Liver (tissue), 9 donors: ENCODE measurements around the gene GABRR1. TPM values are rescaled to one million over a fixed set of nuclear protein-coding genes. Genes with fewer than 3 reads are reported as not detected.

Experiments
- DNase-seq: peaks from one replicate; pipeline ENCODE4 v3.0.0-alpha.2; 2017; ENCODE audit warnings: low spot score
- H3K27ac ChIP-seq, 2 donors: one replicate each; pipeline ENCODE4 v1.7.0; 2013; ENCODE audit warnings: inconsistent platforms in 2 of 2, low read length in 2 of 2, control low read depth in 1 of 2, low read depth in 1 of 2, mild to moderate bottlenecking in 1 of 2
- H3K27me3 ChIP-seq, 4 donors: one replicate each; pipeline versions ENCODE4 v1.6.1 to v1.7.0; 2013; ENCODE audit warnings: low read length in 3 of 4, inconsistent platforms in 1 of 4, mild to moderate bottlenecking in 1 of 4, moderate library complexity in 1 of 4; ENCODE audit not compliant: control insufficient read depth in 4 of 4, insufficient read depth in 4 of 4
- H3K36me3 ChIP-seq, 4 donors: one replicate each; pipeline versions ENCODE4 v1.6.1 to v1.7.0; 2013; ENCODE audit warnings: low read length in 3 of 4, mild to moderate bottlenecking in 3 of 4, low read depth in 1 of 4, moderate library complexity in 1 of 4; ENCODE audit not compliant: control insufficient read depth in 4 of 4, insufficient read depth in 3 of 4
- H3K4me1 ChIP-seq, 4 donors: one replicate each; pipeline versions ENCODE4 v1.6.1 to v1.7.0; 2013; ENCODE audit warnings: low read length in 3 of 4, mild to moderate bottlenecking in 3 of 4, moderate library complexity in 1 of 4; ENCODE audit not compliant: control insufficient read depth in 4 of 4, insufficient read depth in 4 of 4
- H3K4me3 ChIP-seq, 3 donors: one replicate each; pipeline versions ENCODE4 v1.6.1 to v1.7.0; 2013; ENCODE audit warnings: low read length in 3 of 3, control low read depth in 1 of 3, low read depth in 1 of 3, mild to moderate bottlenecking in 1 of 3
- H3K9ac ChIP-seq, 2 donors: one replicate each; pipeline ENCODE4 v1.7.0; 2013; ENCODE audit warnings: low read length in 2 of 2, mild to moderate bottlenecking in 2 of 2, moderate library complexity in 2 of 2, control low read depth in 1 of 2, low read depth in 1 of 2
- H3K9me3 ChIP-seq, 4 donors: one replicate each; pipeline versions ENCODE4 v1.6.1 to v1.7.0; 2013; ENCODE audit warnings: low read length in 3 of 4; ENCODE audit not compliant: control insufficient read depth in 4 of 4
- ATF3 ChIP-seq: IDR thresholded peaks from 2 replicates; pipeline ENCODE4 v1.6.1; 2016; ENCODE audit warnings: antibody characterized with exemption
- CTCF ChIP-seq: fragments of 150-350 bp; IDR thresholded peaks from 2 replicates; pipeline ENCODE4 v1.5.1; 2017; ENCODE audit warnings: improper control_type of control experiment, low read depth, low read length; ENCODE audit not compliant: missing input control
- EGR1 ChIP-seq, 2 donors: IDR thresholded peaks; 2 replicates each; pipeline ENCODE4 v1.6.1; 2016 to 2018; ENCODE audit warnings: antibody characterized with exemption in 2 of 2, low read depth in 2 of 2
- FOXA1 ChIP-seq: IDR thresholded peaks from 2 replicates; pipeline ENCODE4 v1.6.1; 2016; ENCODE audit warnings: antibody characterized with exemption
- FOXA2 ChIP-seq: IDR thresholded peaks from 2 replicates; pipeline ENCODE4 v1.6.1; 2016; ENCODE audit warnings: antibody characterized with exemption
- GABPA ChIP-seq, 2 donors: IDR thresholded peaks in 1 of 2; conservative IDR thresholded peaks in 1 of 2; 2 replicates each; pipeline ENCODE4 v1.6.1; 2016; ENCODE audit warnings: antibody characterized with exemption in 2 of 2, mild to moderate bottlenecking in 1 of 2, moderate library complexity in 1 of 2
- HNF4A ChIP-seq, 2 donors: conservative IDR thresholded peaks; 2 replicates each; pipeline ENCODE4 v1.6.1; 2016; ENCODE audit warnings: antibody characterized with exemption in 2 of 2, mild to moderate bottlenecking in 2 of 2
- HNF4G ChIP-seq: IDR thresholded peaks from 2 replicates; pipeline ENCODE4 v1.6.1; 2016; ENCODE audit warnings: antibody characterized with exemption
- JUND ChIP-seq, 2 donors: IDR thresholded peaks; 2 replicates each; pipeline ENCODE4 v1.6.1; 2016; ENCODE audit warnings: antibody characterized with exemption in 2 of 2
- MAX ChIP-seq: IDR thresholded peaks from 2 replicates; pipeline ENCODE4 v1.6.1; 2016; ENCODE audit warnings: antibody characterized with exemption
- NR2F2 ChIP-seq: IDR thresholded peaks from 2 replicates; pipeline ENCODE4 v1.6.1; 2016; ENCODE audit warnings: antibody characterized with exemption
- RAD21 ChIP-seq, 2 donors: IDR thresholded peaks; 2 replicates each; pipeline ENCODE4 v1.6.1; 2016; ENCODE audit warnings: antibody characterized with exemption in 2 of 2, mild to moderate bottlenecking in 2 of 2
- RXRA ChIP-seq, 2 donors: IDR thresholded peaks; 2 replicates each; pipeline ENCODE4 v1.6.1; 2017 to 2018; ENCODE audit warnings: antibody characterized with exemption in 2 of 2, mild to moderate bottlenecking in 1 of 2
- SP1 ChIP-seq: IDR thresholded peaks from 2 replicates; pipeline ENCODE4 v1.6.1; 2018; ENCODE audit warnings: antibody characterized with exemption, mild to moderate bottlenecking
- TAF1 ChIP-seq: conservative IDR thresholded peaks from 2 replicates; pipeline ENCODE4 v1.6.1; 2016; ENCODE audit warnings: antibody characterized with exemption, mild to moderate bottlenecking
- YY1 ChIP-seq: IDR thresholded peaks from 2 replicates; pipeline ENCODE4 v1.6.1; 2016; ENCODE audit warnings: antibody characterized with exemption, mild to moderate bottlenecking
- ZBTB33 ChIP-seq: IDR thresholded peaks from 2 replicates; pipeline ENCODE4 v1.6.1; 2016; ENCODE audit warnings: antibody characterized with exemption
- WGBS: extraction: QIAGEN DNeasy Blood & Tissue Kit; methylation state at CpG from one replicate; pipeline ENCODE4 v1.1.7; 2013; 5-methylcytosine and 5-hydroxymethylcytosine counted together
- polyA plus RNA-seq, 2 donors: library from polyadenylated mRNA; stranded (reverse) in 1 of 2; unstranded in 1 of 2; fragments of 200-250 nt in 1 of 2; fragments of >200 nt in 1 of 2; fragmentation: Nextera tagmentation in 1 of 2; extraction: Ambion mirVana in 1 of 2; gene quantifications; one replicate each; pipeline versions ENCODE4 v1.2.1 to v1.2.3, GENCODE V29; 2013 to 2015
- total RNA-seq, 2 donors: library from RNA; depleted of rRNA; stranded (reverse); fragments of >200 nt; gene quantifications; one replicate each; pipeline ENCODE4 v1.2.3, GENCODE V29; 2014
- TF ChIP-seq, protein P1 (sequence below): IDR thresholded peaks from 2 replicates; pipeline ENCODE4 v1.6.1; 2016; ENCODE audit warnings: antibody characterized with exemption, mild to moderate bottlenecking
- donor health status: healthy.
- donor health status: healthy.
- donor health status: healthy.
- donor health status: healthy.
- donor health status: healthy.

GABRR1 gene
- total and polyA plus RNA-seq, 4 donors, result not detected

DNA sequence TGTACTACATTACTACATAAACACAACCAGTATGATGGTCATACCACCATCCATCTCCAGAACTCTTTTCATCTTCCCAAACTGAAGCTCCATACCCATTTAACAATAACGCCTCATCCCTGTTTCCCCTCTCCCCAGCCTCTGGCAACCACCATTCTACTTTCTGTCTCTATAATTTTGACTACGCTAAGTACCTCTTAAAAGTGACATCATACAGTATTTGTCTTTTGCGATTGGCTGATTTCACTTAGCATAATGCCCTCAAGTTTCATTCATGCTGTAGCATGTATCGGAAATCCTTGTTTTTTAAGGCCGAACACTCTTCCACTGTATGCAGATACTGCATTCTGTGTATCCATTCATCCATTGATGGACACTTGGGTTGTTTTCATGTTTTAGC, 29.7 kb downstream of the GABRR1 start:
- no peaks in the 10 kb centered on the region for H3K9me3 ChIP-seq
- 95% methylated on average over 5 of the region's 5 CpGs for WGBS
- no peaks in the 10 kb centered on the region for H3K36me3 ChIP-seq
- H3K27ac ChIP-seq, result no peak overlapping the region
- no peaks in the 10 kb centered on the region for H3K27me3 ChIP-seq
- no peak overlapping the region for H3K4me3 ChIP-seq
- DNase-seq, result no peak
- H3K4me1 ChIP-seq, result peaks cover 0 to 9% (median 5%) of the 10 kb centered on the region in 4 donors
- no peak overlapping the region for H3K9ac ChIP-seq
- TF ChIP-seq TAF1 (no peak), HNF4G (no peak), HNF4A (conservative IDR thresholded peaks at IDR 0.05) (no peak), EGR1 (IDR thresholded peaks at IDR 0.05; ENCODE audit: low read depth in 2 of 2) (no peak), FOXA2 (no peak), JUND (IDR thresholded peaks at IDR 0.05) (no peak), ATF3 (no peak), FOXA1 (no peak), RAD21 (IDR thresholded peaks at IDR 0.05) (no peak), NR2F2 (no peak), ZBTB33 (no peak)
- TF ChIP-seq, protein P1, sequence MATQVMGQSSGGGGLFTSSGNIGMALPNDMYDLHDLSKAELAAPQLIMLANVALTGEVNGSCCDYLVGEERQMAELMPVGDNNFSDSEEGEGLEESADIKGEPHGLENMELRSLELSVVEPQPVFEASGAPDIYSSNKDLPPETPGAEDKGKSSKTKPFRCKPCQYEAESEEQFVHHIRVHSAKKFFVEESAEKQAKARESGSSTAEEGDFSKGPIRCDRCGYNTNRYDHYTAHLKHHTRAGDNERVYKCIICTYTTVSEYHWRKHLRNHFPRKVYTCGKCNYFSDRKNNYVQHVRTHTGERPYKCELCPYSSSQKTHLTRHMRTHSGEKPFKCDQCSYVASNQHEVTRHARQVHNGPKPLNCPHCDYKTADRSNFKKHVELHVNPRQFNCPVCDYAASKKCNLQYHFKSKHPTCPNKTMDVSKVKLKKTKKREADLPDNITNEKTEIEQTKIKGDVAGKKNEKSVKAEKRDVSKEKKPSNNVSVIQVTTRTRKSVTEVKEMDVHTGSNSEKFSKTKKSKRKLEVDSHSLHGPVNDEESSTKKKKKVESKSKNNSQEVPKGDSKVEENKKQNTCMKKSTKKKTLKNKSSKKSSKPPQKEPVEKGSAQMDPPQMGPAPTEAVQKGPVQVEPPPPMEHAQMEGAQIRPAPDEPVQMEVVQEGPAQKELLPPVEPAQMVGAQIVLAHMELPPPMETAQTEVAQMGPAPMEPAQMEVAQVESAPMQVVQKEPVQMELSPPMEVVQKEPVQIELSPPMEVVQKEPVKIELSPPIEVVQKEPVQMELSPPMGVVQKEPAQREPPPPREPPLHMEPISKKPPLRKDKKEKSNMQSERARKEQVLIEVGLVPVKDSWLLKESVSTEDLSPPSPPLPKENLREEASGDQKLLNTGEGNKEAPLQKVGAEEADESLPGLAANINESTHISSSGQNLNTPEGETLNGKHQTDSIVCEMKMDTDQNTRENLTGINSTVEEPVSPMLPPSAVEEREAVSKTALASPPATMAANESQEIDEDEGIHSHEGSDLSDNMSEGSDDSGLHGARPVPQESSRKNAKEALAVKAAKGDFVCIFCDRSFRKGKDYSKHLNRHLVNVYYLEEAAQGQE, result no peak

DNA sequence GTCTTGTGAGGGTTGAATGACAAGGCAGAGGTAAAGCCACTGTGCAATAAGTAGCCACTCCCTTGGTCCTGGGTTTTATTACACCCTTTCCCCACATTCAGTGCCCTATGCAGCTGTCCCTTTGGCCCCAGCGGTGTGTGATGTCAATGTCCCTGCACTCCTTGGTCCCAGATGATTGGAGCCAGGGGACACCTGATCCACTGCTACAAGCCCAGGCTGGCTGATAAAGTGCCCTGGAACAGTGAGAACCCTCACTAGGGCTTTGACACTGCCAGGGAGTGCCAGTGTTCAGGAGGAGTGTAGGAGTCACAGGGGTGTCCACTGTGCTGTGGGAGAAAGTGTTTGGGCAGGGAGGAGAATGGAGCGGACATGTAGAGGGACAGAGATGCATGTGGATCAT, 30.4 kb downstream of the GABRR1 start:
- H3K27me3 ChIP-seq, result no peaks in the 10 kb centered on the region
- H3K9ac ChIP-seq, result no peak overlapping the region
- no peaks in the 10 kb centered on the region for H3K9me3 ChIP-seq
- WGBS, result 92% methylated on average over 2 of the region's 2 CpGs
- H3K27ac ChIP-seq, result no peak overlapping the region
- no peaks in the 10 kb centered on the region for H3K36me3 ChIP-seq
- H3K4me1 ChIP-seq, result peaks cover 0 to 9% (median 5%) of the 10 kb centered on the region in 4 donors
- H3K4me3 ChIP-seq, result no peak overlapping the region
- DNase-seq, result no peak
- no peak for TF ChIP-seq CTCF
- no peak for TF ChIP-seq NR2F2
- TF ChIP-seq JUND (IDR thresholded peaks at IDR 0.05), result no peak
- TF ChIP-seq FOXA1, result no peak
- TF ChIP-seq YY1, result no peak
- TF ChIP-seq, protein P1, result no peak
- no peak for TF ChIP-seq GABPA (IDR thresholded peaks at IDR 0.05 in 1 of 2, conservative IDR thresholded peaks at IDR 0.05 in 1 of 2)
- no peak for TF ChIP-seq ZBTB33
- TF ChIP-seq MAX, result no peak
- TF ChIP-seq HNF4G, result no peak
- TF ChIP-seq RXRA (IDR thresholded peaks at IDR 0.05), result no peak
- TF ChIP-seq TAF1, result no peak
- no peak for TF ChIP-seq SP1
- no peak for TF ChIP-seq EGR1 (IDR thresholded peaks at IDR 0.05; ENCODE audit: low read depth in 2 of 2)
- no peak for TF ChIP-seq FOXA2
- TF ChIP-seq HNF4A (conservative IDR thresholded peaks at IDR 0.05), result no peak
- no peak for TF ChIP-seq RAD21 (IDR thresholded peaks at IDR 0.05)
